GM12878 (cell line): ENCODE results near the gene PRDX3. TPM values are rescaled to one million over a fixed set of nuclear protein-coding genes. Genes with fewer than 3 reads are reported as not detected.

Experiments used
- ATAC-seq: fragments of 200-7000 bp; cut with Tn5 transposase; 3 replicates; pipeline ENCODE4 v1.9.1; 2020; ENCODE audit warnings: mild to moderate bottlenecking, moderate library complexity
- BruUV-seq: library from RNA; stranded (reverse); fragments of 400-500 nt; replicated peaks from 2 replicates; lab custom pipeline; 2021; lab: Mats Ljungman, UMichigan
- CTCF ChIA-PET: fragments of 300-600 bp; sonication (Branson Sonifier 250); formaldehyde crosslinking; extraction: SDS; loops from one replicate; lab custom pipeline; 2021; ENCODE audit warnings: inconsistent platforms; lab: Yijun Ruan, JAX
- POLR2A ChIA-PET: fragments of 350-600 bp; formaldehyde crosslinking; extraction: SDS; loops from one replicate; lab custom pipeline; 2021; ENCODE audit warnings: inconsistent platforms; lab: Charles Lee
- RAD21 ChIA-PET: fragments of 300-600 bp; sonication (Branson Sonifier 250); formaldehyde crosslinking; loops from one replicate; lab custom pipeline; 2023; ENCODE audit warnings: antibody characterized with exemption; ENCODE audit not compliant: unreplicated experiment; lab: Charles Lee
- SMC1A ChIA-PET: fragments of 300-600 bp; sonication (Branson Sonifier 250); formaldehyde crosslinking; loops from one replicate; lab custom pipeline; 2023; ENCODE audit not compliant: unreplicated experiment, uncharacterized antibody; lab: Charles Lee
- DNase-seq: peaks from one replicate; pipeline ENCODE4 v3.0.0-alpha.2; 2011; ENCODE audit warnings: low read depth, low spot score
- FAIRE-seq: peaks from 3 replicates; lab custom pipeline; 2011; peaks lifted over from hg19 to GRCh38; lab: Jason Lieb, UNC
- H2AFZ ChIP-seq: 2 replicates; pipeline ENCODE4 v1.6.0; 2011; ENCODE audit warnings: low read depth, low read length, control low read depth; ENCODE audit not compliant: control insufficient read depth
- H3K27ac ChIP-seq: 2 replicates; pipeline ENCODE4 v1.5.1; 2011; ENCODE audit warnings: control low read depth; ENCODE audit not compliant: control insufficient read depth, insufficient read depth
- H3K27me3 ChIP-seq, 2 experiments: replicated peaks in 1 of 2; 2 replicates each; pipeline versions ENCODE4 v1.6.0 to v1.6.1; 2011; ENCODE audit warnings: low read length in 1 of 2; ENCODE audit not compliant: control insufficient read depth in 2 of 2, insufficient read depth in 2 of 2
- H3K36me3 ChIP-seq, 2 experiments: 2 replicates each; pipeline ENCODE4 v1.5.1; 2011; ENCODE audit warnings: low read length in 1 of 2; ENCODE audit not compliant: control insufficient read depth in 2 of 2, insufficient read depth in 2 of 2
- H3K4me1 ChIP-seq: 2 replicates; pipeline ENCODE4 v1.6.1; 2011; ENCODE audit warnings: mild to moderate bottlenecking, low read length, moderate library complexity, mixed read lengths; ENCODE audit not compliant: control insufficient read depth, insufficient read depth
- H3K4me2 ChIP-seq: 2 replicates; pipeline ENCODE4 v1.6.0; 2011; ENCODE audit warnings: control low read depth; ENCODE audit not compliant: control insufficient read depth, insufficient read depth
- H3K4me3 ChIP-seq: fragments of 200-600 bp; sonication (generic); 2 replicates; pipeline ENCODE4 v1.5.1; 2016
- H3K79me2 ChIP-seq: 2 replicates; pipeline ENCODE4 v1.6.0; 2011; ENCODE audit warnings: low read length; ENCODE audit not compliant: control insufficient read depth, insufficient read depth
- H3K9ac ChIP-seq: 2 replicates; pipeline ENCODE4 v1.8.0; 2011; ENCODE audit warnings: low read length, control low read depth, mixed read lengths; ENCODE audit not compliant: control insufficient read depth, insufficient read depth
- H3K9me3 ChIP-seq: replicated peaks from 3 replicates; pipeline ENCODE4 v1.5.1; 2011; ENCODE audit warnings: mild to moderate bottlenecking, low read length; ENCODE audit not compliant: control insufficient read depth, insufficient read depth
- H4K20me1 ChIP-seq: 2 replicates; pipeline ENCODE4 v1.6.0; 2011; ENCODE audit not compliant: control insufficient read depth, insufficient read depth
- ATF7 ChIP-seq: fragments of 450-650 bp; IDR thresholded peaks from 2 replicates; pipeline ENCODE4 v1.6.1; 2016; ENCODE audit warnings: low read depth, mild to moderate bottlenecking
- CEBPZ ChIP-seq: fragments of 150-350 bp; IDR thresholded peaks from 2 replicates; pipeline ENCODE4 v1.6.1; 2016; ENCODE audit warnings: low read depth, low read length
- EED ChIP-seq: sonication (generic); IDR thresholded peaks from 2 replicates; pipeline ENCODE4 v1.6.1; 2016; ENCODE audit warnings: antibody characterized with exemption, low read depth
- ELK1 ChIP-seq: IDR thresholded peaks from 2 replicates; pipeline ENCODE4 v1.6.1; 2012; ENCODE audit warnings: low read depth, low read length, improper control_type of control experiment
- IKZF2 ChIP-seq, 2 experiments: fragments of 450-650 bp; IDR thresholded peaks; 2 replicates each; pipeline ENCODE4 v1.6.1; 2017; ENCODE audit warnings: mild to moderate bottlenecking in 2 of 2, moderate library complexity in 2 of 2
- JUND ChIP-seq: IDR thresholded peaks from 2 replicates; pipeline ENCODE4 v1.6.1; 2012; ENCODE audit warnings: low read depth, mild to moderate bottlenecking, low read length, improper control_type of control experiment, moderate library complexity
- RB1 ChIP-seq: fragments of 450-650 bp; formaldehyde crosslinking; IDR thresholded peaks from 2 replicates; pipeline ENCODE4 v1.6.1; 2017; ENCODE audit warnings: mild to moderate bottlenecking, borderline replicate concordance
- SKIL ChIP-seq: fragments of 450-650 bp; IDR thresholded peaks from 2 replicates; pipeline ENCODE4 v1.6.1; 2017; ENCODE audit warnings: mild to moderate bottlenecking, low read depth, inconsistent platforms; ENCODE audit not compliant: poor library complexity, severe bottlenecking
- SMC3 ChIP-seq: IDR thresholded peaks from 2 replicates; pipeline ENCODE4 v1.6.1; 2011; ENCODE audit warnings: low read length, improper control_type of control experiment, borderline replicate concordance
- SPI1 ChIP-seq: IDR thresholded peaks from 2 replicates; pipeline ENCODE4 v1.6.1; 2011; ENCODE audit warnings: low read depth, mild to moderate bottlenecking, low read length, moderate library complexity, borderline replicate concordance; ENCODE audit not compliant: insufficient read depth
- WGBS: methylation state at CpG from one replicate; pipeline ENCODE4 v1.1.6; 2016; ENCODE audit warnings: low lambda C conversion rate; ENCODE audit not compliant: insufficient replicate concordance, insufficient coverage; ENCODE audit errors: missing lambda C conversion rate; 5-methylcytosine and 5-hydroxymethylcytosine counted together
- in situ Hi-C: fragments of 300-500 bp; cut with MboI; formaldehyde crosslinking; loops from 9 replicates; pipeline ENCODE4 v1.14.3; 2018; ENCODE audit warnings: mixed read lengths
- intact Hi-C: fragments of 100-400 bp; cut with micrococcal nuclease; formaldehyde crosslinking; loops from one replicate; pipeline ENCODE4 v1.14.2; 2022; ENCODE audit not compliant: unreplicated experiment
- polyA plus RNA-seq, 11 experiments: library from polyadenylated mRNA; depleted of rRNA in 4 of 11; unstranded in 6 of 11; stranded (reverse) in 5 of 11; fragments of >200 nt; fragmentation: Nextera tagmentation in 4 of 11; fragmentation: Illumina TruSeq in 1 of 11; extraction: Ambion mirVana in 4 of 11; extraction: Trizol in 1 of 11; gene quantifications; 1 replicate in 1 of 11; 2 replicates in 10 of 11; pipeline versions ENCODE4 v1.2.1 to v1.2.3, GENCODE V29; 2011 to 2016; ENCODE audit warnings: inconsistent platforms in 2 of 11, missing spikeins in 2 of 11, low read depth in 1 of 11
- total RNA-seq, 4 experiments: library from RNA; depleted of rRNA in 3 of 4; stranded (reverse); fragments of >200 nt in 3 of 4; fragmentation: Illumina TruSeq in 1 of 4; extraction: Trizol in 1 of 4; gene quantifications; 2 replicates each; pipeline versions ENCODE4 v1.2.1 to v1.2.3, GENCODE V29; 2013 to 2021

PRDX3 gene
- total and polyA plus RNA-seq, 10 of the 15 experiments (the other 5 are each of a cell fraction or from before 2014, with no cell fraction given): 195 to 1,431 (median 398) TPM

GRCh38 chr10:119135513-119135881 lies 43.1 kb downstream of the PRDX3 start:
- in situ Hi-C loops: no loop called here
- intact Hi-C loops: no loop called here
- H3K79me2 ChIP-seq: no peaks in the 10 kb centered on the region
- no TSS peak for BruUV-seq
- no peaks in the 10 kb centered on the region for H4K20me1 ChIP-seq
- no peaks in the 10 kb centered on the region for H3K9me3 ChIP-seq
- H3K36me3 ChIP-seq: peaks cover 5 to 7% of the 10 kb centered on the region in 2 experiments; a peak in 3 of 4 replicates
- peaks cover 14% of the 10 kb centered on the region for H3K4me1 ChIP-seq
- SMC1A ChIA-PET: interaction anchor here (0.9 kb wide), 1 partner anchor 15 kb away, joined by 3 read pairs; no protein-coding TSS in a partner anchor
- RAD21 ChIA-PET: no interaction called here
- POLR2A ChIA-PET: interaction anchor here (0.5 kb wide), 1 partner anchor 26 kb away, joined by 3 read pairs; no protein-coding TSS in a partner anchor
- H3K4me2 ChIP-seq: no peak overlapping the region
- H3K4me3 ChIP-seq: no peak overlapping the region
- no peak for DNase-seq
- 66% methylated on average over 4 of the region's 4 CpGs for WGBS
- ATAC-seq: no peak
- H3K9ac ChIP-seq: no peak overlapping the region
- no peak for TF ChIP-seq CEBPZ
- no peak for TF ChIP-seq SKIL
- no peak for TF ChIP-seq ATF7
- TF ChIP-seq SPI1: no peak
- no peak for TF ChIP-seq ELK1
- TF ChIP-seq RB1: no peak
- no peak for TF ChIP-seq SMC3
- no peak for TF ChIP-seq EED
- TF ChIP-seq IKZF2 (IDR thresholded peaks at IDR 0.05): no peak
- TF ChIP-seq JUND: no peak
- TF ChIP-seq, all 136 proteins: peak for 0
- CTCF ChIA-PET: no interaction called here
- Histone ChIP-seq H3K27me3 (no peaks in the 10 kb centered on the region), H3K27ac (no peak overlapping the region), H2AFZ (no peak overlapping the region)
- no peak for FAIRE-seq
